Measurements from ENCODE around the gene MED13L.

- no peak for TF ChIP-seq CTCF (IDR thresholded peaks at IDR 0.05)
- TF ChIP-seq POLR2A (IDR thresholded peaks at IDR 0.05): no peak
Observed at GRCh38 chr12:116121453-116121871, 156.0 kb downstream of the MED13L start.

All from thyroid gland (tissue), 4 donors.